NCI-H460 (cell line): ENCODE data around the gene SIRPG. TPM values are rescaled to one million over a fixed set of nuclear protein-coding genes. Genes with fewer than 3 reads are reported as not detected.
"Not testable (repeated sequence)": the region's sequence is repeated elsewhere in the genome, so short reads cannot be mapped to it uniquely, and the experiment has no call there.

ENCODE experiments used
- DNase-seq: peaks from one replicate; pipeline ENCODE4 v3.0.0-alpha.2; 2016; ENCODE audit warnings: low read depth; ENCODE audit errors: extremely low read depth
- polyA plus RNA-seq: library from polyadenylated mRNA; depleted of rRNA; stranded (reverse); fragments of >200 nt; gene quantifications from 2 replicates; pipeline ENCODE4 v1.2.3, GENCODE V29; 2014; cell fraction: nucleus; rRNA removed
- total RNA-seq: library from RNA; depleted of rRNA; stranded (reverse); fragments of >200 nt; shearing (Covaris generic); gene quantifications from 2 replicates; pipeline ENCODE4 v1.2.3, GENCODE V29; 2014; rRNA removed

The SIRPG gene
- total RNA-seq, result not detected in 2 replicates
- polyA plus RNA-seq, result not detected in 2 replicates

DNA sequence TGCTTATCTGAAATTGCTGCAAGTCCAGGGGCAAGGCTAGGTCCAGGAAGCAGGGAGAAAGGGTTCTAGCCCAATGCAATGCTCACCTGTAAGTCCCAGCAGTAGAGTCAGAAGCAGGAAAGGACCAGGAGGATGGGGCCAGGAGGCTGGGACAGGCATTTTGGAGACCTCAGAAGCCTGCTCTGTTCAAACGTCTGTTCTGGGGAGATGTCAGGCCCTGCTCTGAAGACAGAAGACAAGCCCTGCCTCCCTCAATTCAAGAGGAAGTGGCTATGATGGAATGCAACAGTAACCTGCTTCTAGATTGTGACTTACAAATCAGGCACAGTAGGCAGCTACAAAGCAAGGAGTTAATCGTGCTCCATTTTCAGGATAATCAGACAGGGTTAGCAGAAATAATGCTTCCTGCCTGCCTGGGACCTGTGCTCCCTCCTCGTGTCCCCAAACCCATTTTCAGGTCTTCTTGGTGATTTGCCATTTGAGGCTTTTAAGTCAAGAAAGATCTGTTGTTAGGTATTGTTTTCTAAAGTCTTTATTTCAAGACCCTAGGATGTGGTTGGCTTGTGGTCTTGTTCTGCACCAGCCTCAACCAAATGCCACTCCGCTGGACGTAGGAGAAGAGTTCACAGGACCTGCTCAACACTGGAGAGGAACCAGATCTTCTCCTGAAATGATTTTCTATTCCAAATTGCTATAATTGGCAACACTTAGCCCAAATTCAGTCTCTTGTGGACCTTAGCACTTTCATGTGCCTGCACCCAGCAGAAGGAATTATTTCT lies at the start of gene SIRPG:
Gene SIRPG, minus strand, starts transcription at position 224 of the 779 bp plus-strand sequence. Its CDS starts 65 bp downstream, at position 159.
- no peak for DNase-seq

DNA sequence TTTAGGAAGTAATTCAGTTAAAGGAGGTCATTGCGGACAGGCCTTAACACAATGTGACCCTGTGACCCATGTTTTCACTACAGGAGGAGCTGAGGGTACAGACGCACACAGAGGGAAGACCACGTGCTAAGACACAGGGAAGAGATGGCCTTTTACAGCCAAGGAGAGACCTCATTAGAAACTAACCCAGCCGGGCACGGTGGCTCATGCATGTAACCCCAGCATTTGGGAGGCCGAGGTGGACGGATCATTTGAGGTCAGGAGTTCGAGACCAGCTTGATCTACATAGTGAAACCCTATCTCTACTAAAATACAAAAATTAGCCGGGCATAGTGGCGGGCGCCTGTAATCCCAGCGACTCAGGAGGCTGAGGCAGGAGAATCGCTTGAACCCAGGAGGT lies 49.3 kb upstream of the SIRPG start:
- DNase-seq, result not testable (repeated sequence)

DNA sequence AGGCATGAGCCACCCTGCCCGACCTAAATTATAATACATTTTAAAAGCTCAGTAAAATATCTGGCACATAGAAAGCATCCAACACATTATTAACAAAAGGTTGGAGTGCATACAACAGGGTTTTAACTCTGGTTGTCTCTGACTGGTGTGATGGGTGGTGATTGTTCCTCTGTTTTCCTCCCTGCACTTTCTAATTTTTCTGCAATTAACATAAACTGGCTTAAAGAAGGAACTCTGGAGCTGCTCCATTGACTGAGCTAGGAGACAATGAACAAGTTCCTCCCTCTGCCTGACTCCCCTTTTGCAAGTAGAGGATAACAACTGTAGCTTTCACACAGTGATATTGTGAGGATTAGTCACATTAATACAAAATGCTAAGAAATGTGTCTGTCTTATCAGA lies 48.5 kb upstream of the SIRPG start:
- DNase-seq, result no peak

DNA sequence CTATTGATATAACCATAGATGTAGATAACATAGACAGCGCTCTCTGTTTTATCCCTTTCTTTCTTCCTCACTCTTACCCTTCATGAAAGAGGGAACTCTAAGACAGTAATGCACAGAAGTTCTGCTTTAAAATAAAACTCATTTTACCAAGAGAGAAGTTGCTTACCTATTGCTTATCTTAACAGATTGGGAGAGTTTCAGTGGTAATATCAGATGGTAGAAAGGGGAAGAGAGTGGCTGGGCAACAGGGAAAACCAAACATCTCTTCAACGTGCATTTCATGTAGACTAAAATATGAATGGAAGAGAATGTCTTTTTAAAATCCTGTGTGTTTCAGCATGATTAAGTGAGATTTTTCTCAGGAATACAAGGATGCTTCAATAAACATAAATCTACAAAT lies 45.3 kb upstream of the SIRPG start:
- DNase-seq, result no peak

DNA sequence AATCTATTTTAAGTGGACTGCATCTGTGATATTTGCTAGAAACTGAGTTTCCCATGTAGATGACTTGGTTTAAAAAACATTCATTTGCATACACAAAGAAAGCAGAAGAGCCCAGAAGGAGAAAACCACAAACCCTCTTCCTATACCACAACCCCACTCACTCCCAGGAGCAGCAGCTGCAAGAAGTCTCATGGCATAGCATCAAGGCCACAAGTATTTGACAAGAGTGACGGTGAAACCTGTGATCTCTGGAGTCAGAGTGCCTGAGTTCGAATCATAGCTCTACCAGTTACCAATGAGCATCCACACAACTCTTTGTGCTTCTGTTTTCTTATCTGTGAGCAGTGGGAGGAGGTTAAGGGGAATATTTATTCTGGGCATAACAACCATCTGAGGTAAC lies 44.7 kb upstream of the SIRPG start:
- no peak for DNase-seq

DNA sequence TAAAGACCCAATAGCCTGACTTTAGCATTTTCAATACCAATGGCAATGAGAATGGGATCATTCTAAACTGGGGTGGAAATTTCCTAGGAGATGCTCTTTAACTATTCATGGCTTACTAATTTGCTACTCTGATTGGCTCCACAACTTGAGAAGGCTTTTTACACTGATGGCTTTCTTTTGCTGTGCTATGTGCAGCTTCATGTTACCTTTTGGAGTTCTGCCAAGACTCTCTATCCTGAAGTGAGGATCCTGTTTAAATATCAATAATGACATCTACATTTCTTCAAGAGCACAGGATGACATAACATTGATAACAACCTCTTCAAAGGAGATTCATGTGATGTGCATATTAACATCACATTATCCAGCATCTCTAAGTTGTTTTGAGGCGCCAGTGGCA lies 43.4 kb upstream of the SIRPG start:
- no peak for DNase-seq

DNA sequence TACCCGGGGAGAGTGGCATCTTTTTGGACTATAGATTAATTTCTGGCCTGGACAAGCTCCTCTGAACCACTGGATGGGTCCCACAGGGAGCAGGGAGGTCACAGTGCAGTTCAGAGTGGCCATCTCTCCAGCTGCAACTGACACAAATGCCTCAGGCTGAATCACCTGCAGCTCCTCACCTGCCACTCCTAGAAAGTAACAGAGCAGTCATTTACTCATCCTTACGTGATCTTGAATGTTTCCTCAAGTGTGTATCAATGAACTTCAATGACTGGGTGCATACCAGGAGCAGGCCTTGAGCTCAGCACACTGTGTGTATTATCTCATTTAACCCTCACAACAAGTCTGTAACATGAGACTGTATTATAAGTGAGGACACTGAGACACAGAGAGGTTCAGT lies 40.0 kb upstream of the SIRPG start:
- no peak for DNase-seq

DNA sequence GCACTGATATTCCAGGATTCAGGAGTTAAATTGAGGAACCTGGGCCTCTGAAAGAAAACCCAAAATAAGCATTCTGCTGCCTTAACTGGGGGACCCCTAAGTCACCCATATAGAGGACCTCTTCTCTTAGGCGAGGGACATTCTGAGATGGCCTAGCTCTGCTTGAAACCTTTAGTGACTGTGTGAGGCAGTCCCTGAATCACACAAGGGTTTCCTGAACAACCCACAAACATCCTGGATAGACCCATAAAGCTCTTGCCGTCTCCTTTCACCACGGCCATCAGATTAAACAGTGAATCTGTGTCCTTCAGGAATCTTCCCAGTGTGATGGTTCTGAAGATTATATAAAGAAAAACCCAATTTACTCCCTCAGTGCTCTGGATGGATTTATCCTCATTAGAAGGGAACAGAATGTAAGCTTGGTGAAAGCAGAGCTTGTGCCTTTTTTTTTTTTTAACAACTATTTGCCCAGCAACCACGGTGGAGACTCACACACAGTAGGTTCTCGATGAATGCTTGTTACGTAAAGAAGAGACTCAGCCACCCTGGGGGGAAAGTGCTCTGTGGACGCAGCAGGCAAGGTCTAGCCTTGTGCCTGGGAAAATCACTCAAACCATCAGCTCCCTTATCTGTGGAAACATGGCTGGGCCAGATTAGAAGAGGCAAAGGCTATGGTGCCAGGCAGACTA lies 39.1 kb upstream of the SIRPG start:
- DNase-seq, result no peak

DNA sequence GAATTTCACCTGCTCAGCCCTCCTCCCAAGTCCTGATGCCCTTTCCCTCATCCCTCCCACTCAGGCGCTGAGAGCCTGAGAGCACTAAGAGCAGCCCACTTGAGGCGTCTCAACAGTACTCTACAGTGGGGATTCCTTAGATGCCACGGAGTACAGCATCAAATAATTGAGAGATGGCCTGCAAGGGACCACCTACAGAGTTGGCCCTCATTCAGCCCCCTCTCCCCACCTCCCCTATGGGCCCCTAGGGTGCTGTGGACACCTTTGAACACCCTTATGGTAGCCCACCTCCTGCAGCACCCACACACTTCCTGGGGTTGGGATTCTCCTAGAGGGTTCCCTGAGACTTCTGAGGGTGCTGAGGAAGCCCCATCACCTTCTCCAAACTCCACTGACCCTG lies 37.1 kb upstream of the SIRPG start:
- DNase-seq, result no peak

DNA sequence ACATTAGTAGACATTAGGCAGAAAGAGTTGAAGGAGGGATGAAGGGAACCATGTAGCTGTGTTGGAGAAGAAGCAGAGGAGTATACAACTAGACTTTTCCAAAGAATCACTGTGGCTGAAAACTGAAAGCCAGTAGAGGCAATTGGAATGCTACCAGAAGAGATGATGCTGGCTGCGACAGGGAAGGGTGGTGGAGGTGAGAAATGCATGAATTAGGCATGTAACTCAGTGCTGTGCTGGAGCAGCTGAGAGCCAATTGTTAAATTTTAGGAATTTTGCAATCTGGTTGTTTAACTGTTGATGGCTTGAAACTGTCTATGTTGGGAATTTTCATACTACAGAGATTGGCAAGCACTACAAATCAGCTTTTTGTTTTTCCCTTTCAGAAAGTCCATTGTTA lies 35.8 kb upstream of the SIRPG start:
- DNase-seq, result no peak

DNA sequence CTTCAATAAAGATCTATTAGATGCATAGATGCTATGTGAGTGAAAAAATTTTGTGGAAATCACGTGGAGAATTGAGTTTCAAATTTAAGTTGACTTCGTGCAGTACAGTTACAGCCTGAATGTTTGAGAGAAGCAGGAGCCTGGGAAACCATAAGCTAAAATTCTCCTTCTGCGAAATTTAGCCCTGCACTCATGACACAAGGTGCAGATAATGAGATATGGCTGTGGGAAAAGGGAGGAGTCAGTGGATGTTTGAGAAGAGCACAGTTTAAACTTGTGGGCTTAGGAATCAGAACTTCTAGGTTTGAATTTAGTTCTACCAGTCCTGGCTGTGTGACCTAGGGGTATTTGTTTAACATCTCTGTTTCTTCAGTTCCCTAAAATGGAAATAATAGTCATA lies 32.1 kb upstream of the SIRPG start:
- no peak for DNase-seq

DNA sequence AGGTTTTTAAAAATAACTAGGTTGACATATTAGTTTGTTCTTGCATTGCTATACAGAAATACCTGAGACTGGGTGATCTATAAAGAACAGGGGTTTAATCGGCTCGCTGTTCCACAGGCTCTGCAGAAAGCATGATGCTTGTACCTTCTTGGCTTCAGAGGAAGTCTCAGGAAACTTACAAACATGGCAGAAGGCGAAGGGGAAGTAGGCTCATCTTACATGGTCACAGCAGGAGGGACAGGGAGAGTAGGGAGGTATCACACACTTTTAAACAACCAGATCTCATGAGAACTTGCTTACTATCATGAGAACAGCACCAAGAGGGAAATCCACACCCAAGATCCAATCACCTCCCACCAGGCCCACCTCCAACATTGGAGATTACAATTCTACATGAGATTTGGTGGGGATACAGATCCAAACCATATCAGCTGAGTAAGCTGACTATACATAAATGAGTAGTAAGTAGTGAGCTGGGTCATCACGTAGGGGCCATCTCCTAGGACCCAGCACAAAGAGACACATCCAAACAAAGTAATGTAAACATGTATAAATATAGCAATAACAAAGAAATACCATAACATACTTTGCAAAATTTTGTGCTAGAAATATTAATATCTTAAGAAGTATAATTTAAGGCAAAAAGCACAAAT lies 31.4 kb upstream of the SIRPG start:
- no peak for DNase-seq

DNA sequence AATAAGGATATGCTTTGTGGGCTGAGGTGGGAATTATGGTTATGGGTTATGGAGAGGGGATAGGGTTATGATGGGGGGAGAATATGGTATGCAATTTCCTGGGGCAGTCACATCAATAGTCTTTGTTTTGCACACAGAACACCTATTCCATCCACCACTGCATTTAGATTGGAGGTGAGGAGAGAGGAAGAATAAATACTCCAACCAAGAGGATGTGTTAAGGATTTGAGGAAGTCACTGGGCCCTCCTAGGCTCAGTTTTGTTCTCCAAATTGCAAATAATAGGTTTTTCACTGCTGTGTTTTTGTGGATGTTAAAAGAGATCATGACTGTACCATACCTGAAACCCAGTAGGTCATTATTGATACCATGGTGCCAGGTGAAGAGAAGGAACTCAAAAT lies 29.5 kb upstream of the SIRPG start:
- DNase-seq, result no peak

DNA sequence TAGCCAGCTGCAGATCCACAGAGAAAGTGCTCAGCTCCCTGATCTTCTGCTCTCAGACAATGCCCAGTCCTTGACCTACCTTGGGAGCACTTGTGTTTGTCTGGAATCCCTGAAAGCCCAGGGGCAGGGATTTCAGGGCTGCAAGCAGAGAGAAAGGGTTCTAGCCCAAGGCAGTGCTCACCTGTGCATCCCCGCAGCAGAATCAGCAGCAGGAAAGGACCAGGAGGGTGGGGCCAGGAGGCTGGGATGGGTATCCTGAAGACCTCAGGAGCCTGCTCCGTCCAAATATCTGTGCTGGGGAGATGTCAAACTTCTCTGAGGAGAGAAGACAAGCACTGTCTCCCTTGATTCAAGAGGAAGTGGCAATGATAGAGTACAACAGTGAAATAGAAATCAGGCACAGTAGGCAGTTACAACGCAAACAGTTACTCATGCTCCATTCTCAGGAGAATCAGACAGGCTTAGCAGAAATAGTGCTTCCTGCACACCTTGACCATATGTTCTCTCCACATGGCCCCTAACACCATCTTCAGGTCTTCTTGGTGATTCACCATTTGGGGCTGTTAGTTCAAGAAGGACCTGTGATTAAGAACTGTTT lies 28.7 kb upstream of the SIRPG start:
- no peak for DNase-seq

DNA sequence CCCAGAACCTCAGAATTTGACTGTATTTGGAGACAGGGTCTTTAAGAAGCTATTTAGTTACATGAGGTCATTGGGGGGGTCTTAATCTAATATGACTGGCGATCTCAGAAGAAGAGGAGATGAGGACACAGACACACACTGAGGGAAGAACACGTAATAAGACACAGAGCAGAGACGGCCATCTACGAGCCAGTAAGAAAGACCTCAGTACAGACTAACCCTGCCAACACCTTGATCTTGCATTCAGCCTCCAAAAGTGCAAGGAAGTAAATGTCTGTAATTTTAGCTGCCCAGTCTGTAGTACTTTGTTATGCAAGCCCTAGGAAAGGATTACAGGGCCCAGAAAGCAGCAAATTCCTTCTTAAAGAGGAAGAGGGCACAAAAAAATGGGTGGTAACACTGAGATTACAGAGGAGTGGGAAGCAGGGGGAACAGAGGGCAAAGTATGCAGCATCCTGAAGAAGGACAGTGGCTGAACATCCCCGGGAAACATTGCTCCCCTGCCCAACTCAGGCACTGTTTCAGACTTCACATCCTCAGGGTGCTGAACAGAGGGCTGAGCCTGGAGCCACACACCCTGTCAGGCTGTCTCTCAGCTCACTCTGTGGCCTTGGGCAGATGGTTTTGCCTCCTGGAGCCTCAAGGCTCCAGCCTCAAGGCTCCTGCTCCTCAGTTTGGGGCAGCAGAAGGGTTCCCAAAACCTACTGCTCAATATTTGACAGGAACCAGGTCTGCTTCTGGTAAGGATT lies 27.9 kb upstream of the SIRPG start:
- no peak for DNase-seq

DNA sequence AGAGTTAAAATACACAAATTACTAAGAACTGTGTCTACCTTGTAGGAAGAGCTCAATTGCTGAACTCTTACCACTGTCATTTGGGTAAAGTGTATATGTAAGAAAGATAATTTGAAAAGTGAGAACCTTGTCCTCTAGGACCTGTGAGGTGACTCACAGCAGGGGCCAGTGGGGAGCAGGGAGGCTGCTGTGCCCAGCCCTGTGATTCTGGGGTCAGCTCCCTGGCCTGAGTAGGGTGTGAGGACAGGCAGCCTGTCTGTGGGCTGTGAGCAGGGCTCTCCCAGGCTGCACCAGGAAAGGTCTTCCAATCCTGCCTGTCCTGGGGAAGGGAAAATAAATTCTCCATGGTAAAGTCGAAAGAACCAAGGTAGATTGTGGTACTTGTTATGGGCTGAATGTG lies 27.3 kb upstream of the SIRPG start:
- DNase-seq, result no peak

DNA sequence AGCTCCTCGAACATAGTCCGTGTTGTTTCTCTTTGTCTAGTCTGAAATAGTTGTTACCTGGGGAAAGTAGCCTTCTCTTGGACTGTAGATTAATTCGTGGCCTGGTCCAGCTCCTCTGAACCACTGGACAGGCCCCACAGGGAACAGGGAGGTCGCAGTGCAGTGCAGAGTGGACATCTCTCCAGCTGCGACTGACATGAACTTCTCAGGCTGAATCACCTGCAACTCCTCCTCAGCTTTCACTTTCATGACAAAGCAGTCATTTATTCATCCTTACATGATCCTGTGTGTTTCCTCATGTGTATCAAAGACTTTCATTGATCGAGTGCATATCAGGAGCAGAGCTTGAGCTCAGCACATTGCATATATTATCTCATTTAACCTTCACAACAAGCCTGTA lies 19.1 kb upstream of the SIRPG start:
- no peak for DNase-seq

DNA sequence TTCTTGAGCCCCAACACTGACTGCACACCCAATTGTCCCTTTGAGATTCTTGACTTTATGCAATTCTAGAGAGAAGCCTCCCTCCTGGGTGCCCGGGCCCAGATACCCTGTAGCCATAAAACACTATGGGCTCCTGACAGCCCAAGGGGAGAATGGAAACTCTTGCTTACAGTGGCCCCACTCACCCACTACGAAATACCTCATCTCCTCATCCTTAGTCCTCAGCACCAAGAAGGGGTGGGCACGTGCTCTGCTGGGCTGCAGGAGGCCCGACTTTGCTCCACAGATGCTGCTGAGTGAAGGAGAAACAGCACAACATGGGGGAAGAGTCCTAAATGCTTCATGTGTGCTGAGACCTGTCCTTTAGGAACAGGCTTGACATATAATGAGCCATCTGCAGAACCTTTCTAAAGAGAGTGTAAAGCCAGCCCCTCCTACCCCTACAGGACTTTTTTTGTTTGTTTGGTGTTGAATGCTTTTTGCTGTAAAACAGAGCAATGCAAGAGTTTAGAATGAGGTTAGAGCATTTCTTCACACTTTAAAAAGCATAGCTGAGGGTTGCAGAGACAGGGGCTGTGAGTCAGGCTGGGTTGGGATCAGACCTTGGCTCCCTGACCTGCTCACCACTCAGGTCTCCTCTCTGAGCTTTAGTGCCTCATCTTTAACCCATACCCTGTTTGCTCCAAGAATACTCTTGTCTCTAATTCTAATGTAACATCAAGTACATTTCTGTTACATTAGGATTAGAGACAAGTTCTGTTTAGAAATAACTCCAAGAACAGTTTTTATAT lies 17.6 kb upstream of the SIRPG start:
- no peak for DNase-seq

DNA sequence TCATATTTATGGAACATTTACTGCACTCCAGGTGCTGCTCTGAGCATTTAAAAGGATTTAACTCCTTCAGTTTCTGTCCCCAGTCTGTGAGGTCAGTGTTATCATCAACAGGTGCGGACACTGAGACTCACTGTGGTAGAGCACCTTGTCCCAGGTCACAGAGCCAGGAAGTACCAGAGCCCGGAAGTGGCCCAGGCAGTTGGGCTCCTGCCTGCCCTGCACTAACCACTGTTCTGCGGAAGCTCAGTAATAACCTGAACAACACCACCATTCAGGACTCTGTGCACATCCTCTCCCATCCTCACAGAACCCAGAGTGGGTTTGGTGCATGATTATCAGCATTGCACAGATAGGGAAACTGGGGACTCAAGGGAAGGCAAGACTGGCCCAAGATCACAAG lies 16.8 kb upstream of the SIRPG start:
- no peak for DNase-seq

DNA sequence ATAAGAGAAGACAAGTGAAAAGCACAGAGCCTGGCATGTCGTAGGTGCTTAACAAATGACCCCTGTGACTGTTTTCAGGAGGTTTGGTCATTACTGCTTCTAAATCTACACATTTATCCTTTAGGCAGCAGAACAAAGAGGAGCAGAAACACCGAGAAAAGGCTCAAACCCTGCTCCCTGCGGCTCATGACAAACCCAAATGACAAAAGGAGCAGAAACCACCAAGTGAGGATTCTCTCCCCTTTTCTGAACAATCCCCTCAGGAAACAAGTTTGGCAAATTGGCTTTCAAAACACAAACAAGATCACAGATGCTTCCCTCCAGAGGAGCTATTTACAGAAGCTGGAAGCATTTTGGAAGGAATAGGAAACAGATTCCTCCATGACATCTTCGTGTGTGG lies 15.8 kb upstream of the SIRPG start:
- no peak for DNase-seq
